ENCODE data around the gene ZEB2. TPM values are rescaled to one million over a fixed set of nuclear protein-coding genes. Genes with fewer than 3 reads are reported as not detected.

ZEB2 gene
- total RNA-seq, 1 donor from 2014 or later = 0.26 TPM

DNA sequence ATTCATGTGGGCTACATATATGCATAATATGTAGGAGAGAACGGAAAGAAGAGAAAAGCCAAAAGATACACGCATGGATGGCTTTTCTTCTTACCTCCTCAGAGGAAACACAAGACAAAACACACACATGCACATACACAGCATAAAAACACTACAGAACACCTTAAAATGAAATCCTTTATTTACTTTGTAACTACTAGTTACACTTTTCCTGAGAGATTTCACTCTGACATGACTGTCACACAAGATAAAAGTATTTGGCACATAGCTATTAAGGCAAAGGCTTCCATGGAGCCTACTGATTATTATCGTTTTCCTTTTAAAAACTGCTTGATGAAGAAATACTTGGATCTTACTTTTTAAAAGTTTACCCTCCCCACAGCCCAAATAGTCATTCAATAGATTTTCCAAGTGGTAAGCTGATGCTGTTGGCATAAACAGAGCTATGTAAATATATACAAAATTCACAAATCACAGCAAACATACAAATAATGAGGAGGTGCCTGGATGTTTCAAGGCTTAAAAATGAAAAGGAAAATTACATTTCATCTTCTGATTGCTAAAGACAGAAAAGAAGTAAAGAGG lies 8.6 kb downstream of the ZEB2 start:
- Histone ChIP-seq H3K27me3 (ENCODE audit: control insufficient read depth, insufficient read depth, low read length) (peaks cover 60% of the 10 kb centered on the region), H3K36me3 (ENCODE audit: control insufficient read depth, insufficient read depth, low read length) (no peaks in the 10 kb centered on the region), H3K4me3 (ENCODE audit: low read depth, low read length) (no peak overlapping the region)
- TF ChIP-seq, protein P1, sequence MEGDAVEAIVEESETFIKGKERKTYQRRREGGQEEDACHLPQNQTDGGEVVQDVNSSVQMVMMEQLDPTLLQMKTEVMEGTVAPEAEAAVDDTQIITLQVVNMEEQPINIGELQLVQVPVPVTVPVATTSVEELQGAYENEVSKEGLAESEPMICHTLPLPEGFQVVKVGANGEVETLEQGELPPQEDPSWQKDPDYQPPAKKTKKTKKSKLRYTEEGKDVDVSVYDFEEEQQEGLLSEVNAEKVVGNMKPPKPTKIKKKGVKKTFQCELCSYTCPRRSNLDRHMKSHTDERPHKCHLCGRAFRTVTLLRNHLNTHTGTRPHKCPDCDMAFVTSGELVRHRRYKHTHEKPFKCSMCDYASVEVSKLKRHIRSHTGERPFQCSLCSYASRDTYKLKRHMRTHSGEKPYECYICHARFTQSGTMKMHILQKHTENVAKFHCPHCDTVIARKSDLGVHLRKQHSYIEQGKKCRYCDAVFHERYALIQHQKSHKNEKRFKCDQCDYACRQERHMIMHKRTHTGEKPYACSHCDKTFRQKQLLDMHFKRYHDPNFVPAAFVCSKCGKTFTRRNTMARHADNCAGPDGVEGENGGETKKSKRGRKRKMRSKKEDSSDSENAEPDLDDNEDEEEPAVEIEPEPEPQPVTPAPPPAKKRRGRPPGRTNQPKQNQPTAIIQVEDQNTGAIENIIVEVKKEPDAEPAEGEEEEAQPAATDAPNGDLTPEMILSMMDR (IDR thresholded peaks at IDR 0.05; ENCODE audit: insufficient read depth, low read length, severe bottlenecking) = no peak
- DNase-seq (ENCODE audit: low read depth) = no peak
- FAIRE-seq = no peak

GRCh38 chr2:144510294-144510991 lies 9.5 kb downstream of the ZEB2 start:
- TF ChIP-seq, protein P1 (IDR thresholded peaks at IDR 0.05; ENCODE audit: insufficient read depth, low read length, severe bottlenecking) = no peak
- peaks cover 51% of the 10 kb centered on the region for H3K27me3 ChIP-seq (ENCODE audit: control insufficient read depth, insufficient read depth, low read length)
- no peak overlapping the region for H3K4me3 ChIP-seq (ENCODE audit: low read depth, low read length)
- DNase-seq (ENCODE audit: low read depth) (no peak), FAIRE-seq (no peak)
- H3K36me3 ChIP-seq (ENCODE audit: control insufficient read depth, insufficient read depth, low read length) = no peaks in the 10 kb centered on the region

- Histone ChIP-seq H3K36me3 (ENCODE audit: control insufficient read depth, insufficient read depth, low read length) (no peaks in the 10 kb centered on the region), H3K4me3 (ENCODE audit: low read depth, low read length) (no peak overlapping the region), H3K27me3 (ENCODE audit: control insufficient read depth, insufficient read depth, low read length) (peaks cover 48% of the 10 kb centered on the region)
- FAIRE-seq (no peak), DNase-seq (ENCODE audit: low read depth) (no peak)
- TF ChIP-seq, protein P1 (IDR thresholded peaks at IDR 0.05; ENCODE audit: insufficient read depth, low read length, severe bottlenecking) = no peak
Measured at GRCh38 chr2:144509879-144510221, 10.1 kb downstream of the ZEB2 start.

GRCh38 chr2:144509001-144509878 lies 10.7 kb downstream of the ZEB2 start:
- Histone ChIP-seq H3K36me3 (ENCODE audit: control insufficient read depth, insufficient read depth, low read length) (no peaks in the 10 kb centered on the region), H3K4me3 (ENCODE audit: low read depth, low read length) (no peak overlapping the region), H3K27me3 (ENCODE audit: control insufficient read depth, insufficient read depth, low read length) (peaks cover 44% of the 10 kb centered on the region)
- no peak for DNase-seq (ENCODE audit: low read depth)
- no peak for FAIRE-seq
- TF ChIP-seq, protein P1 (IDR thresholded peaks at IDR 0.05; ENCODE audit: insufficient read depth, low read length, severe bottlenecking) = no peak

DNA sequence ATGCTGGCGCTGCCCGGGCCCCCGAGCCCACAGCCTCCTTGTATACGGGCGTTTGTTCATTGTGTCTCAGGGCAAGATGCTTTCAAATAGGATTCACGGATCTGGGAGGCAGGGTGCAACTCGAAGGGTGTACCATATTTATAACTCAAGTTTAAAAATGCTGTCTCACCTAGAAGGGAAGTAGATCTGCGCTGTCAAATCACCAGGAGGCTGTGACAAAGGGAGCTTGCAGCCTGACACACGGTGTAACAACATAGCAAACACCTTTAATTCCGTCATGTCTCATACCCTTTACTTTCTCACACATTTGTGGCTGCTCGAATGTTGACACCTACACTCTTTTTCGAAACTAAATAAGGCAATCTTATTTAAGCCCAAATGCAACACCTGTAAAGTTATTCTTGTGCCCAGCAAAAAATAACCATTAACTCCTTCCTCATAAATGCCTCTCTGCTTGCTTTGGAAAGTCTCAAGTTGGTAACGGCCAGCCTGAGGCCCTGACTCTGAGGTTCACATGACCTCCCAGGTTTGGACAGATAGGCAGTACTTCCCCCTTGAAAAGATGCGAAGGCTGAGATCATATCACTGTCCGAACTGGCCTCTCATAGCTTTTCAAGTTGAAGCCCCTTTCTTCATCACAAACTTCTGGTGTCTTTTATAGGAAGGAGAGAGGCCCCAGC lies 11.6 kb downstream of the ZEB2 start:
- H3K4me3 ChIP-seq (ENCODE audit: low read depth, low read length) = no peak overlapping the region
- TF ChIP-seq, protein P1 (IDR thresholded peaks at IDR 0.05; ENCODE audit: insufficient read depth, low read length, severe bottlenecking) = no peak
- no peak for DNase-seq (ENCODE audit: low read depth)
- FAIRE-seq = no peak
- H3K27me3 ChIP-seq (ENCODE audit: control insufficient read depth, insufficient read depth, low read length) = peaks cover 38% of the 10 kb centered on the region
- no peaks in the 10 kb centered on the region for H3K36me3 ChIP-seq (ENCODE audit: control insufficient read depth, insufficient read depth, low read length)

Data from bronchial epithelial cell (primary cell).